Stomach smooth muscle (tissue), 2 donors: Measurements from ENCODE around the gene APBB1IP.

Experiments
- H3K27ac ChIP-seq: one replicate; pipeline ENCODE4 v1.7.0; 2013; ENCODE audit warnings: mild to moderate bottlenecking, low read length, inconsistent platforms
- H3K27me3 ChIP-seq, 2 donors: one replicate each; pipeline ENCODE4 v1.7.0; 2013; ENCODE audit warnings: low read length in 2 of 2; ENCODE audit not compliant: insufficient read depth in 2 of 2, control insufficient read depth in 1 of 2
- H3K36me3 ChIP-seq, 2 donors: one replicate each; pipeline ENCODE4 v1.7.0; 2013; ENCODE audit warnings: low read length in 2 of 2; ENCODE audit not compliant: control insufficient read depth in 2 of 2, insufficient read depth in 2 of 2
- H3K4me1 ChIP-seq: one replicate; pipeline ENCODE4 v1.7.0; 2013; ENCODE audit warnings: low read length; ENCODE audit not compliant: control insufficient read depth, insufficient read depth
- H3K4me3 ChIP-seq, 2 donors: one replicate each; pipeline ENCODE4 v1.7.0; 2013; ENCODE audit warnings: low read length in 2 of 2
- H3K9ac ChIP-seq, 2 donors: one replicate each; pipeline ENCODE4 v1.7.0; 2013; ENCODE audit warnings: low read length in 2 of 2, mild to moderate bottlenecking in 1 of 2
- H3K9me3 ChIP-seq, 2 donors: one replicate each; pipeline ENCODE4 v1.7.0; 2013; ENCODE audit warnings: low read length in 2 of 2; ENCODE audit not compliant: control insufficient read depth in 2 of 2
- donor health status: healthy.
- donor health status: Pancreatic carcinoma.

APBB1IP gene

GRCh38 chr10:26527018-26527417, 88.9 kb downstream of the APBB1IP start:
- Histone ChIP-seq H3K27ac (no peak overlapping the region), H3K4me1 (no peaks in the 10 kb centered on the region), H3K9ac (no peak overlapping the region), H3K9me3 (no peaks in the 10 kb centered on the region), H3K4me3 (no peak overlapping the region), H3K36me3 (no peaks in the 10 kb centered on the region), H3K27me3 (no peaks in the 10 kb centered on the region)

- no peak overlapping the region for H3K27ac ChIP-seq
- H3K36me3 ChIP-seq, result no peaks in the 10 kb centered on the region
- no peaks in the 10 kb centered on the region for H3K9me3 ChIP-seq
- no peaks in the 10 kb centered on the region for H3K4me1 ChIP-seq
- H3K4me3 ChIP-seq, result no peak overlapping the region
- no peaks in the 10 kb centered on the region for H3K27me3 ChIP-seq
- no peak overlapping the region for H3K9ac ChIP-seq
Observed at GRCh38 chr10:26528048-26528447, 89.9 kb downstream of the APBB1IP start.

- Histone ChIP-seq H3K36me3 (no peaks in the 10 kb centered on the region), H3K4me3 (no peak overlapping the region), H3K27ac (no peak overlapping the region)
Observed at GRCh38 chr10:26528715-26529393, 90.7 kb downstream of the APBB1IP start.

GRCh38 chr10:26534384-26534783, 96.2 kb downstream of the APBB1IP start:
- H3K9me3 ChIP-seq, result no peaks in the 10 kb centered on the region

More at GRCh38 chr10:26528715-26529393, 90.7 kb downstream of the APBB1IP start:
- Histone ChIP-seq H3K27me3 (no peaks in the 10 kb centered on the region), H3K9ac (no peak overlapping the region), H3K9me3 (no peaks in the 10 kb centered on the region), H3K4me1 (no peaks in the 10 kb centered on the region)

GRCh38 chr10:26540601-26541000, 102.5 kb downstream of the APBB1IP start:
- Histone ChIP-seq H3K36me3 (no peaks in the 10 kb centered on the region), H3K27me3 (peaks cover 0 to 3% of the 10 kb centered on the region in 2 donors)

More at GRCh38 chr10:26534384-26534783, 96.2 kb downstream of the APBB1IP start:
- Histone ChIP-seq H3K36me3 (no peaks in the 10 kb centered on the region), H3K4me3 (no peak overlapping the region), H3K4me1 (no peaks in the 10 kb centered on the region), H3K9ac (no peak overlapping the region), H3K27me3 (peaks cover 0 to 3% of the 10 kb centered on the region in 2 donors), H3K27ac (no peak overlapping the region)

GRCh38 chr10:26543567-26544306, 105.6 kb downstream of the APBB1IP start:
- H3K27me3 ChIP-seq, result no peaks in the 10 kb centered on the region
- no peak overlapping the region for H3K9ac ChIP-seq
- H3K27ac ChIP-seq, result no peak overlapping the region
- no peaks in the 10 kb centered on the region for H3K4me1 ChIP-seq
- H3K9me3 ChIP-seq, result no peaks in the 10 kb centered on the region
- H3K36me3 ChIP-seq, result no peaks in the 10 kb centered on the region
- no peak overlapping the region for H3K4me3 ChIP-seq

More at GRCh38 chr10:26540601-26541000, 102.5 kb downstream of the APBB1IP start:
- Histone ChIP-seq H3K9me3 (no peaks in the 10 kb centered on the region), H3K9ac (no peak overlapping the region), H3K4me1 (no peaks in the 10 kb centered on the region), H3K27ac (no peak overlapping the region), H3K4me3 (no peak overlapping the region)

GRCh38 chr10:26544932-26545331, 106.8 kb downstream of the APBB1IP start:
- no peaks in the 10 kb centered on the region for H3K36me3 ChIP-seq
- H3K27me3 ChIP-seq, result no peaks in the 10 kb centered on the region
- no peak overlapping the region for H3K27ac ChIP-seq
- no peak overlapping the region for H3K4me3 ChIP-seq
- H3K9ac ChIP-seq, result no peak overlapping the region
- no peaks in the 10 kb centered on the region for H3K9me3 ChIP-seq
- H3K4me1 ChIP-seq, result no peaks in the 10 kb centered on the region

- H3K4me3 ChIP-seq, result no peak overlapping the region
- no peak overlapping the region for H3K27ac ChIP-seq
- no peaks in the 10 kb centered on the region for H3K27me3 ChIP-seq
- no peaks in the 10 kb centered on the region for H3K36me3 ChIP-seq
- no peaks in the 10 kb centered on the region for H3K4me1 ChIP-seq
- no peak overlapping the region for H3K9ac ChIP-seq
- peaks cover 0 to 8% of the 10 kb centered on the region in 2 donors for H3K9me3 ChIP-seq
Observed at GRCh38 chr10:26550774-26551526, 112.8 kb downstream of the APBB1IP start.

- H3K27ac ChIP-seq, result no peak overlapping the region
Observed at GRCh38 chr10:26554246-26554645, 116.1 kb downstream of the APBB1IP start.

GRCh38 chr10:26555719-26556368, 117.7 kb downstream of the APBB1IP start:
- H3K36me3 ChIP-seq, result no peaks in the 10 kb centered on the region
- H3K9ac ChIP-seq, result no peak overlapping the region
- H3K9me3 ChIP-seq, result peaks cover 0 to 5% of the 10 kb centered on the region in 2 donors
- no peak overlapping the region for H3K4me3 ChIP-seq
- H3K27ac ChIP-seq, result no peak overlapping the region
- no peaks in the 10 kb centered on the region for H3K4me1 ChIP-seq
- H3K27me3 ChIP-seq, result peaks cover 0 to 5% of the 10 kb centered on the region in 2 donors

More at GRCh38 chr10:26554246-26554645, 116.1 kb downstream of the APBB1IP start:
- Histone ChIP-seq H3K9ac (no peak overlapping the region), H3K9me3 (peaks cover 0 to 8% of the 10 kb centered on the region in 2 donors), H3K4me3 (no peak overlapping the region), H3K4me1 (no peaks in the 10 kb centered on the region), H3K36me3 (no peaks in the 10 kb centered on the region), H3K27me3 (peaks cover 0 to 5% of the 10 kb centered on the region in 2 donors)
